Omental fat pad (tissue), 4 donors: ENCODE results near the gene CPB1. TPM values are rescaled to one million over a fixed set of nuclear protein-coding genes. Genes with fewer than 3 reads are reported as not detected.
"Not testable (repeated sequence)": the region's sequence is repeated elsewhere in the genome, so short reads cannot be mapped to it uniquely, and the experiment has no call there.

Experiments used
- ATAC-seq: fragments of 150-250 bp; one replicate; pipeline ENCODE4 v1.9.1; 2016; ENCODE audit warnings: mild to moderate bottlenecking, moderate library complexity; ENCODE audit not compliant: low FRiP score
- DNase-seq: peaks from one replicate; pipeline ENCODE4 v3.0.0-alpha.2; 2019; ENCODE audit warnings: low spot score
- CTCF ChIP-seq, 3 donors: fragments of 450-650 bp; IDR thresholded peaks; one replicate each; pipeline ENCODE4 v1.5.1; 2016 to 2017; ENCODE audit warnings: antibody characterized with exemption in 3 of 3, mild to moderate bottlenecking in 3 of 3, moderate library complexity in 2 of 3
- total RNA-seq, 4 donors: library from RNA; depleted of rRNA; stranded (reverse); fragments of >200 nt; gene quantifications; one replicate each; pipeline ENCODE4 v1.1.0, GENCODE V29; 2016

The CPB1 gene
- 10 to 100 TPM in 1 of 4 donors, 1 to 10 TPM in 2, under 1 TPM in 1; 0.72 to 38.9 (median 4.2) TPM for total RNA-seq

- no peak for DNase-seq
- no peak for ATAC-seq
- TF ChIP-seq CTCF (IDR thresholded peaks at IDR 0.05): no peak
Observed at GRCh38 chr3:148827585-148827984, at the start of gene CPB1. Gene CPB1, plus strand, starts transcription at chr3:148827811. Its CDS starts 13 bp downstream, at chr3:148827824.

DNA sequence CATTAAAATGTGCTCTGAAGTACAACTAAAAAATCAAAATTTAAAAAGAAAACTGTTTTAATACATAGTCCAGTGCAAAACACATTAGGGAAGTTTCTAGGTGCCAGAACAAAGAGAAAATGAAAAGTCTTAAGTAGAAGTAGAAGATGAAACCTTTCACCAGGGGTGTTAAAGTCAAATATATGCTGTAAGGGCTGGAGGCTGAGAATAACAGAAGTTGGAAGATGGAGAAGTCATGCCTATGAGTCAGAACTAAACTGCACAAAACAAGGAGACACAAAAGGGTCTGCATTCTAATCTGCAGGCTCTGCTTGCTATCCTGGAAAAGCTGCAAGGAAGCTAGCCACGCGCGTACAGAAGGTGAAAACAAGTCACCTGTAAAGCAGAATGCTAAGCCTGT, 48.7 kb upstream of the CPB1 start:
- DNase-seq (no peak), ATAC-seq (no peak)
- no peak for TF ChIP-seq CTCF (IDR thresholded peaks at IDR 0.05)

DNA sequence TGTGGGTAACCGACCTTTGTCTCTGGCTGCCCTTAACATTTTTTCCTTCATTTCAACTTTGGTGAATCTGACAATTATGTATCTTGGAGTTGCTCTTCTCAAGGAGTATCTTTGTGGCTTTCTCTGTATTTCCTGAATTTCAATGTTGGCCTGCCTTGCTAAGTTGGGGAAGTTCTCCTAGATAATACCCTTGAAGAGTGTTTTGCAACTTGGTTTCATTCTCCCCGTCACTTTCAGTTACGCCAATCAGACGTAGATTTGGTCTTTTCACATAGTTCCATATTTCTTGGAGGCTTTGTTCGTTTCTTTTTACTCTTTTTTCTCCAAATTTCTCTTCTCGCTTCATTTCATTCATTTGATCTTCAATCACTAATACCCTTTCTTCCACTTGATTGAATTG, 42.6 kb upstream of the CPB1 start:
- DNase-seq, ATAC-seq: not testable (repeated sequence)

GRCh38 chr3:148786159-148786558, 41.5 kb upstream of the CPB1 start:
- ATAC-seq, DNase-seq: not testable (repeated sequence)

DNA sequence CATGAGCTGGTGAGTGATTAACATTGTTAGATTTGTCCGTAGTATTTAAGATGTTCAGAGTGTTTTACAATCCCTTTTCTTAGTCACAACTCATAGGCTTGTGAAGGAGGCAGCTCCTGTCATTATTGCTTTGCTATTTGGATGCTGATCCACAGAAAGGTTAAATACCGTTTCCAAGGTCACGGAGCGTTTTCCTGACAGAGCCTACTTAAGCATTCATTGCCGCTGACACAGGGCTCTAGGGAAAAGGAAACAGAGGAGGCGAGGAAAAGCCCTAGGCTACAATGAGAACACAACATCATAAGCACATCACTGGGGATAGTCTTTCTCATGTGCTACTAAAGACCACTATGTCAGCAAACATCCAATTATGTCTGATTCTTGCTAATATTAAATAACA, 38.5 kb upstream of the CPB1 start:
- ATAC-seq: no peak
- no peak for DNase-seq
- no peak for TF ChIP-seq CTCF (IDR thresholded peaks at IDR 0.05)

- TF ChIP-seq CTCF (IDR thresholded peaks at IDR 0.05): no peak
- no peak for DNase-seq
- ATAC-seq: no peak
Observed at GRCh38 chr3:148789906-148790305, 37.7 kb upstream of the CPB1 start.

- no peak for TF ChIP-seq CTCF (IDR thresholded peaks at IDR 0.05)
- DNase-seq (no peak), ATAC-seq (no peak)
Observed at GRCh38 chr3:148790370-148790769, 37.2 kb upstream of the CPB1 start.

DNA sequence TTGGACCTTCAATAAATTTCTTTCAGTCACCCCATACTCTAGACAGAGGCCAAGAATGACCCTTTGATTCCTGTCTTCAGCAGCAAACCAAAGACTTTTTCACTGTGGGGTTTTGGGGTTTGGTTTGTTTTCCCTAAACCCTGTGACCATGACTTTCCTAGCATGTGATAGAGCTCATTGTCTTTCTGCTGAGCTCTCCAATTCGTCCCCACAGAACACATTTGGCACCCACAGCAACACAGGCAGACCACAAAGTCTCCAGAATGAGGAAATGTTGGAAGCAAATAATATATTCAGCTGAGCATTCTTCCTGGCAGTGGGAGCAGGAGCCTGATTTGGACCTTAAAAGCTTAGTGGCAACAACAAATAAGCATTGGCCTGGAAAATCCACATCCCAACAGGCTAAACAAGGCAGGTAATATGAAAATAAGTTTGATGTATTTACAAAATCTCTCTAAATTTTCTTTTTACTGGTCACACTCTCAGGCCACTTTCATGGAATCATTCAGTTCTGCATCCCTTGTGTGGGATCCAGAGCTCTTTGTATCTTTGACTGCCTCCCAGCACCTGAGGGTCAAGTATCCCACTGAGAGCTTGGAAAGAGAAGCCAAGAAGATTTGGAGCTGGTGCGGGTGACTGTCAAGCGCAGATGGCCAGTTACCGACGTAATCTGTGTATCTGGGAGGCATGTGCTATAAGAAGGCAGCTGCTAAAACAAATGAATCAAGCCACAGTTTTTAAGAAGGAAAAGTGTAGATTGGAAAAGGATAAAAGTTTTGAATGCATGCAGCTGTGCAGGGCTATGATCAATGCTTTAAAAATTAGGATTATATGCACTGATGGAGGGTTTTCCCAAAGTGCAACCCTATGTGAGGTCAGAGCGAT, 36.5 kb upstream of the CPB1 start:
- ATAC-seq (no peak), DNase-seq (no peak)
- no peak for TF ChIP-seq CTCF (IDR thresholded peaks at IDR 0.05)
